NB4 (cell line): Measurements from ENCODE around the gene BLACAT1.
"Not testable (repeated sequence)": the region's sequence is repeated elsewhere in the genome, so short reads cannot be mapped to it uniquely, and the experiment has no call there.

Experiments used
- DNase-seq: peaks from one replicate; pipeline ENCODE4 v3.0.0; 2010; ENCODE audit warnings: low read depth
- H3K4me3 ChIP-seq: one replicate; pipeline ENCODE4 v1.5.1; 2011; ENCODE audit warnings: mild to moderate bottlenecking, low read depth, low read length, moderate library complexity
- MYC ChIP-seq: IDR thresholded peaks from 2 replicates; pipeline ENCODE4 v1.6.1; 2011; ENCODE audit warnings: low read depth, low read length
- POLR2A ChIP-seq: IDR thresholded peaks from 2 replicates; pipeline ENCODE4 v1.6.1; 2011; ENCODE audit warnings: mild to moderate bottlenecking; ENCODE audit not compliant: insufficient read length; ENCODE audit errors: extremely low read depth
- TF ChIP-seq, protein P1 (sequence below): IDR thresholded peaks from 2 replicates; pipeline ENCODE4 v1.6.1; 2011; ENCODE audit warnings: low read depth, low read length
- TF ChIP-seq, protein P2 (sequence below): IDR thresholded peaks from one replicate; pipeline ENCODE4 v1.5.1; 2012; ENCODE audit warnings: low read depth, low read length

The BLACAT1 gene

DNA sequence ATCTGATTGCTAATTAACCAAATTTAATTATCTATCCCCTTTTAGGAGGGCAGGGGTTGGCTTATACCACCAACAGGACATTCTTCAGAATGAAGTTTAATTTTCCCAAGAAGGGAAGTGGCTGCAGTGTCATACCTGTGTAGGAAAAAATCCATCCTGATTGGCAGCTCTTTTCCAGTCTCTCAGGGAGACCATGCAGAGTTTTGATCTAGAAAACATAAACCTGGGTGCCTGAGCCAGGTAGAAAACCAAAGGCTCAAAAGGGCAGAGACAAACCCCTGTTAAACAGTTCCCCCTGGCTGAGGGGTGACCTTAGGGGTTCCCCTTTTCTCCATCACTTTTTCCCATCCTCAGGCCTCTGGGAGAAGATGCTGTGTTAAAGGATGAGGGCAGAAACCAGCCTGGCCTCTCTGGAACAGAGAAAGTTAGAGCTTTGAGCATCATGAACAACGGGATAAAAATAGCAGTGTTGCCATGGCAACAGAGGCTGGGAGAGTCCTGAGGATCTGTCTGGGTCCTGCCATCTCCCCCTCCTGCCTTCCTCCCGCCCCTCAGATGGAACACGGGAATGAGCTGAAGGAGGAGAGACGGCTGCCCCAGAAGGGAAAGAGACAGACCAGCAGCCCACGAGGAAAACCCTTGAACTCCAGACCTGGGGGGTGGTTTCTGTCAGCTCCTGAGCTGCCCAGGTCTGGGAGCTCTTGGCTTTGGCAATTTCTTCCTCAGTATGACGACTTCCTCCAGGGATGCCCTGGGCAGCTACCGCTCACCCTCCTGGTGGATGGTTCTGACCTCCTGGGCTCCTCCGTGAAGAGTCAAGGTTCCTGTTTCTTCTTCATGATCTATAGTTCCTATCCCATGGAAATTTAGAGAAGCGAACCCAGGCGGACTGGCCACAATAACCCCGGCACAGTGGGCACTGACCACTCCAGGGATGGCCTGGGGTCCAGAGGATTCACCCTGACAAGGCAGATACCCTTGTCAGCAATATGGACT lies 20.0 kb downstream of the BLACAT1 start:
- DNase-seq = no peak
- no peak overlapping the region for H3K4me3 ChIP-seq
- TF ChIP-seq, protein P1, sequence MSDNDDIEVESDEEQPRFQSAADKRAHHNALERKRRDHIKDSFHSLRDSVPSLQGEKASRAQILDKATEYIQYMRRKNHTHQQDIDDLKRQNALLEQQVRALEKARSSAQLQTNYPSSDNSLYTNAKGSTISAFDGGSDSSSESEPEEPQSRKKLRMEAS = no peak
- no peak for TF ChIP-seq MYC
- no peak for TF ChIP-seq POLR2A
- TF ChIP-seq, protein P2, sequence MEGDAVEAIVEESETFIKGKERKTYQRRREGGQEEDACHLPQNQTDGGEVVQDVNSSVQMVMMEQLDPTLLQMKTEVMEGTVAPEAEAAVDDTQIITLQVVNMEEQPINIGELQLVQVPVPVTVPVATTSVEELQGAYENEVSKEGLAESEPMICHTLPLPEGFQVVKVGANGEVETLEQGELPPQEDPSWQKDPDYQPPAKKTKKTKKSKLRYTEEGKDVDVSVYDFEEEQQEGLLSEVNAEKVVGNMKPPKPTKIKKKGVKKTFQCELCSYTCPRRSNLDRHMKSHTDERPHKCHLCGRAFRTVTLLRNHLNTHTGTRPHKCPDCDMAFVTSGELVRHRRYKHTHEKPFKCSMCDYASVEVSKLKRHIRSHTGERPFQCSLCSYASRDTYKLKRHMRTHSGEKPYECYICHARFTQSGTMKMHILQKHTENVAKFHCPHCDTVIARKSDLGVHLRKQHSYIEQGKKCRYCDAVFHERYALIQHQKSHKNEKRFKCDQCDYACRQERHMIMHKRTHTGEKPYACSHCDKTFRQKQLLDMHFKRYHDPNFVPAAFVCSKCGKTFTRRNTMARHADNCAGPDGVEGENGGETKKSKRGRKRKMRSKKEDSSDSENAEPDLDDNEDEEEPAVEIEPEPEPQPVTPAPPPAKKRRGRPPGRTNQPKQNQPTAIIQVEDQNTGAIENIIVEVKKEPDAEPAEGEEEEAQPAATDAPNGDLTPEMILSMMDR = no peak

DNA sequence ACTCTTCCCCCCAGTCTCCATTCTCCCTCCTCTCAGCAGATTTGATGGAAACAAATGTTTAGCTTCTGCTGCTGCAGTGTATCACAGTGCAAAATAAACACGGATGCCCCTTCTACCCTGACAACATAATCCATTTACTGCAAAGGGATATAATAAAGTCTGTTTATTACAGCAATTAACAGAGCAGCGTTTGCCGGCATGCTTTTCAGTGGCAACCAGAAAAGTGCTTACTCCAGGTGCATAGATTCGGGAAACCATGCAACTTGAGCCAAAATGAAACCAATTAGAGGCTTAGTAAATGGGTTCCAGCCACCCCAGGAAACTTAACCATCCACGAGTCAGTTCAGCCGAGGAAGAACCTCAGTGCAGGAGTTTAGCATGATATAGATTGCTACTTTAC lies 21.1 kb downstream of the BLACAT1 start:
- H3K4me3 ChIP-seq = no peak overlapping the region
- DNase-seq = no peak
- TF ChIP-seq POLR2A (no peak), MYC (no peak)
- TF ChIP-seq, protein P1 = no peak
- TF ChIP-seq, protein P2 = no peak

DNA sequence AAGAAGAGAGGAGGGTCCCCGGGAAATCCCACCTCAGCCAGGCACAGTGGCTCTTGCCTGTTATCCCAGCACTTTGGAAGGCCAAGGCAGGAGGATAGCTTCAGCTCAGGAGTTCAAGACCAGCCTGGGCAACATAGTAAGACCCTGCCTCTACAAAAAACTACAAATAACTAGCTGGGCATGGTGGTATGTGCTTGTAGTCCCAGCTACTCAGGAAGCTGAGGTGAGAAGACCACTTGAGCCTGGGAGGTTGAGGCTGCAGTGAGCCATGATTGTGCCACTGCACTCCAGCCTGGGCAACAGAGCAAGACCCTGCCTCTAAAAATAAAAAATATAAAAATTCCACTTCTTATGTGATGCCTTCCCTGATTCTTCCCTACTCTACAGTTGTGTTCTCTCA lies 23.2 kb downstream of the BLACAT1 start:
- DNase-seq, H3K4me3 ChIP-seq: not testable (repeated sequence)

DNA sequence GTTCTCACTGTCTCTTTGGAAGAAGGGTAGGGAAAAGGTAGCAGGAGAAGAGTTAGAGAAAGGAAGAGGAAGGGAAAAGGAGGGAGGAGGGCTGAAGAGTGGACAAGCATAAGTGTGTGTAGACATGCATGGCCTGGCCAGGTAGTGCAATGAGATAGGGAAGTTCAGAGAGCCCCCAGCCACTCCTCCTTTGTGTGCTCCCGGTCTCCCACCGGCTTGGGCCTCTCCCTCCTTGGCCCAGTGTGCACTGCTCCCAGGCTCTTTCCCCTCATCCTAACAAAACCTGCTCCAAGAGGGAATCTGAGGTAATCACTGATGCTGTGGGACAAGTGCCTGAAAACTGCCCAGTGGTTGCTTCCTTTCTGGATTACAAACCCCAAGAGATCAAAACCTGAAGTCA lies 23.7 kb downstream of the BLACAT1 start:
- DNase-seq = no peak
- no peak overlapping the region for H3K4me3 ChIP-seq
- TF ChIP-seq, protein P1 = no peak
- TF ChIP-seq, protein P2 = no peak

DNA sequence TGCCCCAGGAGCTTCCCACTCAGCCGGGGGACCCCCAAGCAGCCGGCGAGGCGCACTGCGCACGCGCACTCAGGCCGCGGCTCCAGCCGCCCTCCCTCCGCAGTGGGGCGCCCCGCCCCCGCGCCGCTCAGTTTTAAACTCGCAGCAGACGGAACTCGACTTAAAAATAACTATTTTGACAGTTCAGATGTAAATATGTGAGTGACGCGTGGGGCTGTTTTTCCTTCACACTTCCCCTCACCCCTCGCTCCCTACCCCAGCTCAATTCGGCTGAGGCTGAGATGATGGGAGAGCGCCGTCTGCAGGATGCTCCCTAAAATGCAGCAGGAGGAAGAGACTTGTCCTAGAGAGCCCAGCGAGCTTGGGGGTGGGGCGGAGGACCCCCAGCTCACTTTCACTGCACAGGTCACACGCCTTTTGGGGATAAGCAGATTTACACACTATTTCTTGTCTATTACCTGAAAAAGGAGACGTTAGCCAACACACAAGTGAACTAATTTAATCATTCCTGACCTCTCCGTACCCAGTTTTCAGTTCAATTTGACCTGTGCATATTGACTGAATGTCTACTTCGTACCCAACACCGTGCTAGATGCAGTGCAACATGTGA lies 25.0 kb downstream of the BLACAT1 start:
- peak; percentile 17 for DNase-seq
- H3K4me3 ChIP-seq = no peak overlapping the region
- TF ChIP-seq, protein P1 = no peak
- TF ChIP-seq, protein P2 = peak; percentile 55
- TF ChIP-seq POLR2A = no peak

DNA sequence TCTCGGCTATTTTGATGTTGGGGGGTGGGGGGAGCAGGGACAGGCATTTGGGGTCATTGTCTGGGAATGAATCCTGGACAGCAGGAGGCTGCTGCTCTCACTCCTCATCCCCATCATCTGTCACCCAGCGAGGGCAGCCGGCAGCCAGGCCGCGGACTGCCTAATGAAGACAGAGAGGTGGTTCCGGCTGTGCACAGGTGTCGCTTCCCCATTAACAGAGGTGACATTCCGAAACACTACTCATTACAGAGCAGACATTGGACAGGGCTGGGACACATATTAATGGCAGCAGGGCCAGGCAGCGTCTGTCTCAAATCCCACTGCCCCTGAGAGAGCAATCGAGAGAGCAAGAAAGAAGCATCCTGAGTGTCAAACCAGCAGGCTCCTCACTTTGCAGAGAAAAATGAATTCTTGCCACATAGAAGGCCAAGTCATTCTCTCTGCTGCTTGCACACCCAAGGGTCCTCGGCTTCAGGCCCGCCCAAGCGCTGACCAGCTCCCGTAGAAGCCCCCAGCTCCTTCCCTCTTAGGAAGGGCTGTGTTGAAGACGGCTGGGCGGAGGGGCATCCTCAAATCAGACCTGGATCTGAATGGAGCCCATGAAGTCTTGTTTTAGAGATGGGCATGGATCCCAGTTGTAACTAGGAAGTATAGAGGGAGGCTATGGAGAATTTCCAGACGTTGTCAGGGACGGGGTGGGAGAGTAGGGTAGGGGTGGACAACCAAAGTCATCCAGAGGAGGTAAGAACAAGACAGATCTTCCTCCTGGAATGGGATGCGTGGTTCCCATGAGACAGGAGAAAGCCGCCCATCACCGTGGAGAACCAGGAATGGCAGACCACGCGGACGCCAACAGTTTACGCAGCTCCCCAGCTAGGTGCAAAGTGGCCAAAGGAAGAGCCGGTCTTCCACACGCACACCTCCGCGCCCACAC lies 25.8 kb downstream of the BLACAT1 start:
- no peak for DNase-seq
- no peak overlapping the region for H3K4me3 ChIP-seq
- TF ChIP-seq MYC (no peak), POLR2A (no peak)
- TF ChIP-seq, protein P1 = no peak
- TF ChIP-seq, protein P2 = no peak
